K562 (cell line): Measurements from ENCODE around the gene EXTL1. TPM values are rescaled to one million over a fixed set of nuclear protein-coding genes. Genes with fewer than 3 reads are reported as not detected.

Experiments
- C11orf30 ChIP-seq: fragments of 450-650 bp; IDR thresholded peaks from 2 replicates; pipeline ENCODE4 v1.6.1; 2016; ENCODE audit warnings: low read depth, mild to moderate bottlenecking
- CTBP1 ChIP-seq: fragments of 450-650 bp; IDR thresholded peaks from 2 replicates; pipeline ENCODE4 v1.6.1; 2016; ENCODE audit warnings: borderline replicate concordance
- FOXA3 ChIP-seq, 2 experiments: fragments of 450-650 bp in 1 of 2; sonication (generic) in 1 of 2; formaldehyde crosslinking; IDR thresholded peaks in 1 of 2; conservative IDR thresholded peaks in 1 of 2; 2 replicates each; pipeline versions ENCODE4 v1.4.0 to v1.8.0; 2020 to 2022; ENCODE audit warnings: mild to moderate bottlenecking in 2 of 2, missing genetic modification reagents in 1 of 2
- FOXP1 ChIP-seq: sonication (generic); formaldehyde crosslinking; IDR thresholded peaks from 2 replicates; pipeline ENCODE4 v1.8.0; 2022; ENCODE audit warnings: mild to moderate bottlenecking, missing genetic modification reagents
- HNRNPK ChIP-seq: fragments of 200-400 bp; formaldehyde crosslinking; IDR thresholded peaks from one replicate; pipeline ENCODE4 v1.6.1; 2018; ENCODE audit warnings: mild to moderate bottlenecking, low read depth, low read length; ENCODE audit not compliant: poor library complexity, severe bottlenecking
- PHF21A ChIP-seq: fragments of 450-650 bp; IDR thresholded peaks from 2 replicates; pipeline ENCODE4 v1.6.1; 2017; ENCODE audit warnings: low read depth, borderline replicate concordance
- RAD21 ChIP-seq, 2 experiments: fragments of 250-450 bp in 1 of 2; fragments of 450-650 bp in 1 of 2; sonication (Bioruptor Pico) in 1 of 2; formaldehyde crosslinking in 1 of 2; IDR thresholded peaks in 1 of 2; conservative IDR thresholded peaks in 1 of 2; 2 replicates each; pipeline versions ENCODE4 v1.4.0 to v1.8.0; 2020 to 2022; ENCODE audit warnings: mild to moderate bottlenecking in 2 of 2, moderate library complexity in 1 of 2
- SMARCA5 ChIP-seq: fragments of 450-650 bp; IDR thresholded peaks from 2 replicates; pipeline ENCODE4 v1.6.1; 2016
- SNRNP70 ChIP-seq: fragments of 200-400 bp; formaldehyde crosslinking; optimal IDR thresholded peaks from 2 replicates; pipeline ENCODE3; 2017; ENCODE audit warnings: low read depth, low read length
- SPI1 ChIP-seq: IDR thresholded peaks from 2 replicates; pipeline ENCODE4 v1.6.1; 2011; ENCODE audit warnings: low read depth, low read length, control low read depth, borderline replicate concordance
- ZNF24 ChIP-seq: fragments of 450-650 bp; IDR thresholded peaks from 2 replicates; pipeline ENCODE4 v1.6.1; 2016
- ZNF253 ChIP-seq: fragments of 250-450 bp; sonication (Bioruptor Pico); conservative IDR thresholded peaks from 2 replicates; pipeline ENCODE4 v1.6.1; 2021; ENCODE audit warnings: mild to moderate bottlenecking
- ZNF77 ChIP-seq: fragments of 250-450 bp; sonication (Bioruptor Pico); IDR thresholded peaks from 2 replicates; pipeline ENCODE4 v1.5.0; 2020
- polyA plus RNA-seq, 8 experiments: library from polyadenylated mRNA; depleted of rRNA in 4 of 8; stranded (reverse) in 5 of 8; unstranded in 3 of 8; fragments of >200 nt; fragmentation: Nextera tagmentation in 2 of 8; fragmentation: Illumina TruSeq in 1 of 8; extraction: Ambion mirVana in 2 of 8; extraction: Trizol in 1 of 8; gene quantifications; 2 replicates each; pipeline versions ENCODE4 v1.2.1 to v1.2.3, GENCODE V29; 2011 to 2014; ENCODE audit warnings: inconsistent platforms in 1 of 8, missing spikeins in 1 of 8
- total RNA-seq, 7 experiments: library from RNA; depleted of rRNA in 6 of 7; stranded (reverse); fragments of >200 nt in 6 of 7; fragmentation: Illumina TruSeq in 2 of 7; extraction: Trizol in 2 of 7; gene quantifications; 2 replicates each; pipeline versions ENCODE4 v1.2.1 to v1.2.3, GENCODE V29; 2011 to 2021; ENCODE audit warnings: low replicate concordance in 1 of 7
- TF ChIP-seq, protein P1 (sequence below), 2 experiments: fragments of 450-650 bp; IDR thresholded peaks; 2 replicates each; pipeline ENCODE4 v1.6.1; 2016; ENCODE audit warnings: mild to moderate bottlenecking in 2 of 2, borderline replicate concordance in 1 of 2, low read depth in 1 of 2, moderate library complexity in 1 of 2
- TF ChIP-seq, protein P2 (sequence below): fragments of 450-650 bp; IDR thresholded peaks from 2 replicates; pipeline ENCODE4 v1.6.1; 2017; ENCODE audit warnings: antibody characterized with exemption, mild to moderate bottlenecking

The EXTL1 gene
- total and polyA plus RNA-seq, 9 of the 15 experiments (the other 6 are each of a cell fraction or from before 2014, with no cell fraction given), result 0.04 to 0.23 (median 0.08) TPM; not detected in 3

DNA sequence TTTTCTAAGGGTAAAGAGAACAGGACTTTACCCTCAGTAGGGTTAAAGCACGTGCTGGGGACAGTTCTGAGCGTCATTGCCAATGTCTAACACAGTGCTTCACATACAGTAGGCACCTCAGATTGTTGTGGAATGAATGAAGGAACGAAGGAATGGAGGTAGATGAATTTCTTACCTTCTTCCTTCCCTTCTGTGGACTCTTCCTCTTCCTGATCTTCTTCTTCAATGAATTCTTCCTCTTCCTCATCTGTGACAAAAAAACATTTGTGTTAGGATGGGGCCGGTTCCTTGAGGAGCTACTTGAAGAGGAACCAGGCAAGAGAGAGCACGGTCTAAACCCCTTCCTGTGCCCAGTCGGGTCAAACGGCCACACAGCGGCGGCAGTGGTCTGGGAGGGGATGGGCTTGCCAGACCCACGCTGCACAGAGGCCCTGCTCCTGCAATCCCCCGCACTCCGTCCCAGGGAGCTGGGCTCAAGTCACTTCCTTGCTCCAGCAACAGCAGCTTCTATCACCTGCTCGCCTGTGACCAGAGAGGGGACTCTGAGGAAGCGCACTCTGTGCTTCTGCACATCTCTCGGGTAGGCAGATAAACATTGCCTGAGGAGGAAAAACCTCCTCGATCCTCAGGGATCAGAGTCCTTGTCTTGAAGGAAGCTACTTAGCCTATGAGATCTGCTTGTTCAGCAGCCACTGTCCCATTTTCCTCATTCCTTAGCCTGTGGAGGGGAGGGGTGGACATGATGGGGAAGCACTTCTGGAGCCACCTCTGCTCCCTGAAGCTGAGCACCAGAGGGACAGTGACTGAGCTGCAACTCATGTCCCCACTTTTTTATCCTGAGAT is 32.4 kb downstream of the EXTL1 start (continued):
- TF ChIP-seq PHF21A (no peak), ZNF77 (no peak), ZNF253 (CRISPR knock-in tag) (no peak), RAD21 (CRISPR knock-in tag; conservative IDR thresholded peaks at IDR 0.05 in 1 of 2, IDR thresholded peaks at IDR 0.05 in 1 of 2) (peak in 1 of 2 experiments; percentile 48; a peak in 2 of 4 replicates), SPI1 (0 out of 2 replicates have a peak, but pooled peaks have one; percentile 15), SNRNP70 (no peak), ZNF24 (peak; percentile 54; the same call in 1 of the 2 replicates), FOXA3 (CRISPR knock-in tag; conservative IDR thresholded peaks at IDR 0.05 in 1 of 2, IDR thresholded peaks at IDR 0.05 in 1 of 2) (no peak), CTBP1 (peak; percentile 47; the same call in 1 of the 2 replicates), HNRNPK (no peak), FOXP1 (CRISPR knock-in tag) (no peak), C11orf30 (no peak), SMARCA5 (peak; percentile 11; the same call in 1 of the 2 replicates)
- TF ChIP-seq, protein P1, sequence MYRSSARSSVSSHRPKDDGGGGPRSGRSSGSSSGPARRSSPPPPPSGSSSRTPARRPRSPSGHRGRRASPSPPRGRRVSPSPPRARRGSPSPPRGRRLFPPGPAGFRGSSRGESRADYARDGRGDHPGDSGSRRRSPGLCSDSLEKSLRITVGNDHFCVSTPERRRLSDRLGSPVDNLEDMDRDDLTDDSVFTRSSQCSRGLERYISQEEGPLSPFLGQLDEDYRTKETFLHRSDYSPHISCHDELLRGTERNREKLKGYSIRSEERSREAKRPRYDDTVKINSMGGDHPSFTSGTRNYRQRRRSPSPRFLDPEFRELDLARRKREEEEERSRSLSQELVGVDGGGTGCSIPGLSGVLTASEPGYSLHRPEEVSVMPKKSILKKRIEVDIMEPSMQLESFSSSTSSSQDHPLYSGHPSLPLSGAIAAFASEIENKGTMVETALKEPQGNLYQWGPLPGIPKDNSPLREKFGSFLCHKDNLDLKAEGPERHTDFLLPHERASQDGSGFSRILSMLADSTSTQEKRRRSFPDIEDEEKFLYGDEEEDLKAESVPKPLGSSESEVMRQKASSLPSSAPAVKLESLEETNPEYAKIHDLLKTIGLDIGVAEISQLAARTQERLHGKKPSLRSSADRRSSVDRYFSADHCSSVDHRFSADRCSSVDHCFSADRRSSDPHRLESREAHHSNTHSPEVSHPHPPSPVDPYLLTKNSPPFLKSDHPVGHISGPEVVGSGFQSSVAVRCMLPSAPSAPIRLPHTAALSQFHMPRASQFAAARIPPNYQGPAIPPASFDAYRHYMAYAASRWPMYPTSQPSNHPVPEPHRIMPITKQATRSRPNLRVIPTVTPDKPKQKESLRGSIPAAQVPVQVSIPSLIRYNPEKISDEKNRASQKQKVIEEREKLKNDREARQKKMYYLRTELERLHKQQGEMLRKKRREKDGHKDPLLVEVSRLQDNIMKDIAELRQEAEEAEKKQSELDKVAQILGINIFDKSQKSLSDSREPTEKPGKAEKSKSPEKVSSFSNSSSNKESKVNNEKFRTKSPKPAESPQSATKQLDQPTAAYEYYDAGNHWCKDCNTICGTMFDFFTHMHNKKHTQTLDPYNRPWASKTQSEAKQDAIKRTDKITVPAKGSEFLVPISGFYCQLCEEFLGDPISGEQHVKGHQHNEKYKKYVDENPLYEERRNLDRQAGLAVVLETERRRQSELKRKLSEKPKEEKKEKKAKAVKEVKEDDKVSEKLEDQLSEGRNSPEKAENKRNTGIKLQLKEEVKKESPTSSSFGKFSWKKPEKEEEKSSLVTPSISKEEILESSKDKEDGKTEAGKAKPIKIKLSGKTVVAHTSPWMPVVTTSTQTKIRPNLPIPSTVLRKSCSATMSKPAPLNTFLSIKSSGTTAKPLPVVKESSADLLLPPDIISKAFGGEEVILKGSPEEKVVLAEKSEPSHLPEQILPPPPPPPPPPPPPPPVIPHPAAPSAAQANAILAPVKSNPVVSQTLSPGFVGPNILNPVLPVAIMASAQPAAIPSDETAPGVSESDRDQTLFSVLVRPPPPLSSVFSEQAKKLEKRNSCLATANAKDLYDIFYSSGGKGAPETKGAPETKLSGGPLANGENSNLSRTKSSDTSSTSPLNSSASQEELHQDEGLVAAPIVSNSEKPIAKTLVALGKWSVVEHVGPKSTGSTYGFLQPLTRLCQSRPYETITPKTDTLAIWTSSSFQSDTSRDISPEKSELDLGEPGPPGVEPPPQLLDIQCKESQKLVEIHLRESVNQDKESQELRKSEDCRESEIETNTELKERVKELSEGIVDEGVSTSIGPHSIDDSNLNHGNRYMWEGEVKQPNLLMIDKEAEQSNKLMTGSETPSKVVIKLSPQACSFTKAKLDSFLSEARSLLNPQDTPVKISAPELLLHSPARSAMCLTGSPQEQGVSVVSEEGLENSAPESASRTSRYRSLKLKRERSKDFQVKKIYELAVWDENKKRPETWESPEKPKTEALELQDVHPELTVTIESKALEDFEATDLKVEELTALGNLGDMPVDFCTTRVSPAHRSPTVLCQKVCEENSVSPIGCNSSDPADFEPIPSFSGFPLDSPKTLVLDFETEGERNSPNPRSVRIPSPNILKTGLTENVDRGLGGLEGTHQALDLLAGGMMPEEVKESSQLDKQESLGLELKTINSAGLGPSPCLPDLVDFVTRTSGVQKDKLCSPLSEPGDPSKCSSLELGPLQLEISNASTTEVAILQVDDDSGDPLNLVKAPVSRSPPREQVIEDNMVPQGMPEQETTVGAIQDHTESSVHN (IDR thresholded peaks at IDR 0.05; ENCODE audit: borderline replicate concordance in 1 of 2, low read depth in 1 of 2), result no peak
- TF ChIP-seq, protein P2, sequence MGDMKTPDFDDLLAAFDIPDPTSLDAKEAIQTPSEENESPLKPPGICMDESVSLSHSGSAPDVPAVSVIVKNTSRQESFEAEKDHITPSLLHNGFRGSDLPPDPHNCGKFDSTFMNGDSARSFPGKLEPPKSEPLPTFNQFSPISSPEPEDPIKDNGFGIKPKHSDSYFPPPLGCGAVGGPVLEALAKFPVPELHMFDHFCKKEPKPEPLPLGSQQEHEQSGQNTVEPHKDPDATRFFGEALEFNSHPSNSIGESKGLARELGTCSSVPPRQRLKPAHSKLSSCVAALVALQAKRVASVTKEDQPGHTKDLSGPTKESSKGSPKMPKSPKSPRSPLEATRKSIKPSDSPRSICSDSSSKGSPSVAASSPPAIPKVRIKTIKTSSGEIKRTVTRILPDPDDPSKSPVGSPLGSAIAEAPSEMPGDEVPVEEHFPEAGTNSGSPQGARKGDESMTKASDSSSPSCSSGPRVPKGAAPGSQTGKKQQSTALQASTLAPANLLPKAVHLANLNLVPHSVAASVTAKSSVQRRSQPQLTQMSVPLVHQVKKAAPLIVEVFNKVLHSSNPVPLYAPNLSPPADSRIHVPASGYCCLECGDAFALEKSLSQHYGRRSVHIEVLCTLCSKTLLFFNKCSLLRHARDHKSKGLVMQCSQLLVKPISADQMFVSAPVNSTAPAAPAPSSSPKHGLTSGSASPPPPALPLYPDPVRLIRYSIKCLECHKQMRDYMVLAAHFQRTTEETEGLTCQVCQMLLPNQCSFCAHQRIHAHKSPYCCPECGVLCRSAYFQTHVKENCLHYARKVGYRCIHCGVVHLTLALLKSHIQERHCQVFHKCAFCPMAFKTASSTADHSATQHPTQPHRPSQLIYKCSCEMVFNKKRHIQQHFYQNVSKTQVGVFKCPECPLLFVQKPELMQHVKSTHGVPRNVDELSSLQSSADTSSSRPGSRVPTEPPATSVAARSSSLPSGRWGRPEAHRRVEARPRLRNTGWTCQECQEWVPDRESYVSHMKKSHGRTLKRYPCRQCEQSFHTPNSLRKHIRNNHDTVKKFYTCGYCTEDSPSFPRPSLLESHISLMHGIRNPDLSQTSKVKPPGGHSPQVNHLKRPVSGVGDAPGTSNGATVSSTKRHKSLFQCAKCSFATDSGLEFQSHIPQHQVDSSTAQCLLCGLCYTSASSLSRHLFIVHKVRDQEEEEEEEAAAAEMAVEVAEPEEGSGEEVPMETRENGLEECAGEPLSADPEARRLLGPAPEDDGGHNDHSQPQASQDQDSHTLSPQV, result peak; percentile 33; the same call in 1 of the 2 replicates
